Measurements from ENCODE around the gene TENT4A.

Gene TENT4A

GRCh38 chr5:6783787-6784186 is 70.6 kb downstream of the TENT4A start:
- DNase-seq (ENCODE audit: insufficient read length, low spot score) (no peak), FAIRE-seq (no peak)
- no peak for TF ChIP-seq POLR2AphosphoS5 (IDR thresholded peaks at IDR 0.05; ENCODE audit: low read depth, low read length)

GRCh38 chr5:6784481-6784880 is 71.2 kb downstream of the TENT4A start:
- DNase-seq (ENCODE audit: insufficient read length, low spot score) (no peak), FAIRE-seq (no peak)
- TF ChIP-seq POLR2AphosphoS5 (IDR thresholded peaks at IDR 0.05; ENCODE audit: low read depth, low read length) = no peak
- TF ChIP-seq TAF1 (IDR thresholded peaks at IDR 0.05; ENCODE audit: low read depth, low read length) = no peak
- no peak for TF ChIP-seq PAX5 (IDR thresholded peaks at IDR 0.05; ENCODE audit: insufficient read depth, low read length, severe bottlenecking)
- TF ChIP-seq POU2F2 (IDR thresholded peaks at IDR 0.05; ENCODE audit: low read depth, low read length) = no peak
- TF ChIP-seq POLR2A (IDR thresholded peaks at IDR 0.05; ENCODE audit: low read depth, low read length) = no peak
- no peak for TF ChIP-seq SPI1 (IDR thresholded peaks at IDR 0.05; ENCODE audit: low read depth, low read length)

GRCh38 chr5:6785161-6785860 is 72.1 kb downstream of the TENT4A start:
- peak; percentile 69 for FAIRE-seq
- DNase-seq (ENCODE audit: insufficient read length, low spot score) = no peak
- TF ChIP-seq POLR2AphosphoS5 (IDR thresholded peaks at IDR 0.05; ENCODE audit: low read depth, low read length) (no peak), POU2F2 (IDR thresholded peaks at IDR 0.05; ENCODE audit: low read depth, low read length) (no peak), TAF1 (IDR thresholded peaks at IDR 0.05; ENCODE audit: low read depth, low read length) (no peak), SPI1 (IDR thresholded peaks at IDR 0.05; ENCODE audit: low read depth, low read length) (no peak), PAX5 (IDR thresholded peaks at IDR 0.05; ENCODE audit: insufficient read depth, low read length, severe bottlenecking) (no peak), POLR2A (IDR thresholded peaks at IDR 0.05; ENCODE audit: low read depth, low read length) (no peak)

GRCh38 chr5:6785861-6786180 is 72.6 kb downstream of the TENT4A start:
- FAIRE-seq = no peak
- DNase-seq (ENCODE audit: insufficient read length, low spot score) = no peak
- TF ChIP-seq SPI1 (IDR thresholded peaks at IDR 0.05; ENCODE audit: low read depth, low read length) (no peak), TAF1 (IDR thresholded peaks at IDR 0.05; ENCODE audit: low read depth, low read length) (no peak), POLR2A (IDR thresholded peaks at IDR 0.05; ENCODE audit: low read depth, low read length) (no peak), POLR2AphosphoS5 (IDR thresholded peaks at IDR 0.05; ENCODE audit: low read depth, low read length) (no peak), POU2F2 (IDR thresholded peaks at IDR 0.05; ENCODE audit: low read depth, low read length) (no peak), PAX5 (IDR thresholded peaks at IDR 0.05; ENCODE audit: insufficient read depth, low read length, severe bottlenecking) (no peak)

- DNase-seq (ENCODE audit: insufficient read length, low spot score) = no peak
- no peak for FAIRE-seq
- TF ChIP-seq POLR2AphosphoS5 (IDR thresholded peaks at IDR 0.05; ENCODE audit: low read depth, low read length) = no peak
- no peak for TF ChIP-seq TAF1 (IDR thresholded peaks at IDR 0.05; ENCODE audit: low read depth, low read length)
- no peak for TF ChIP-seq POLR2A (IDR thresholded peaks at IDR 0.05; ENCODE audit: low read depth, low read length)
- TF ChIP-seq PAX5 (IDR thresholded peaks at IDR 0.05; ENCODE audit: insufficient read depth, low read length, severe bottlenecking) = no peak
- TF ChIP-seq POU2F2 (IDR thresholded peaks at IDR 0.05; ENCODE audit: low read depth, low read length) = no peak
- no peak for TF ChIP-seq SPI1 (IDR thresholded peaks at IDR 0.05; ENCODE audit: low read depth, low read length)
Measured at GRCh38 chr5:6786786-6787495, 73.7 kb downstream of the TENT4A start.

GRCh38 chr5:6787941-6788340 is 74.7 kb downstream of the TENT4A start:
- no peak for DNase-seq (ENCODE audit: insufficient read length, low spot score)
- TF ChIP-seq POLR2AphosphoS5 (IDR thresholded peaks at IDR 0.05; ENCODE audit: low read depth, low read length) = no peak
- TF ChIP-seq TAF1 (IDR thresholded peaks at IDR 0.05; ENCODE audit: low read depth, low read length) = no peak
- TF ChIP-seq POU2F2 (IDR thresholded peaks at IDR 0.05; ENCODE audit: low read depth, low read length) = no peak
- no peak for TF ChIP-seq PAX5 (IDR thresholded peaks at IDR 0.05; ENCODE audit: insufficient read depth, low read length, severe bottlenecking)
- no peak for TF ChIP-seq POLR2A (IDR thresholded peaks at IDR 0.05; ENCODE audit: low read depth, low read length)
- no peak for TF ChIP-seq SPI1 (IDR thresholded peaks at IDR 0.05; ENCODE audit: low read depth, low read length)
- FAIRE-seq = no peak

GRCh38 chr5:6788439-6788838 is 75.2 kb downstream of the TENT4A start:
- no peak for DNase-seq (ENCODE audit: insufficient read length, low spot score)
- no peak for TF ChIP-seq POLR2AphosphoS5 (IDR thresholded peaks at IDR 0.05; ENCODE audit: low read depth, low read length)
- TF ChIP-seq TAF1 (IDR thresholded peaks at IDR 0.05; ENCODE audit: low read depth, low read length) = no peak
- FAIRE-seq = no peak

- FAIRE-seq = no peak
- DNase-seq (ENCODE audit: insufficient read length, low spot score) = no peak
- TF ChIP-seq POU2F2 (IDR thresholded peaks at IDR 0.05; ENCODE audit: low read depth, low read length) (no peak), PAX5 (IDR thresholded peaks at IDR 0.05; ENCODE audit: insufficient read depth, low read length, severe bottlenecking) (no peak), SPI1 (IDR thresholded peaks at IDR 0.05; ENCODE audit: low read depth, low read length) (no peak), TAF1 (IDR thresholded peaks at IDR 0.05; ENCODE audit: low read depth, low read length) (no peak), POLR2A (IDR thresholded peaks at IDR 0.05; ENCODE audit: low read depth, low read length) (no peak), POLR2AphosphoS5 (IDR thresholded peaks at IDR 0.05; ENCODE audit: low read depth, low read length) (no peak)
Measured at GRCh38 chr5:6788956-6789649, 75.9 kb downstream of the TENT4A start.

- TF ChIP-seq POU2F2 (IDR thresholded peaks at IDR 0.05; ENCODE audit: low read depth, low read length) (no peak), POLR2AphosphoS5 (IDR thresholded peaks at IDR 0.05; ENCODE audit: low read depth, low read length) (no peak), SPI1 (IDR thresholded peaks at IDR 0.05; ENCODE audit: low read depth, low read length) (no peak), TAF1 (IDR thresholded peaks at IDR 0.05; ENCODE audit: low read depth, low read length) (no peak), PAX5 (IDR thresholded peaks at IDR 0.05; ENCODE audit: insufficient read depth, low read length, severe bottlenecking) (no peak), POLR2A (IDR thresholded peaks at IDR 0.05; ENCODE audit: low read depth, low read length) (no peak)
- FAIRE-seq (no peak), DNase-seq (ENCODE audit: insufficient read length, low spot score) (no peak)
Measured at GRCh38 chr5:6790346-6790865, 77.2 kb downstream of the TENT4A start.

All from GM12891 (cell line).